Measurements from ENCODE around the gene CAMTA1. TPM values are rescaled to one million over a fixed set of nuclear protein-coding genes. Genes with fewer than 3 reads are reported as not detected.

The CAMTA1 gene
- total RNA-seq, 3 donors from 2014 or later, result 73.4 to 114 (median 82.6) TPM

GRCh38 chr1:7781501-7781900 is 996.2 kb downstream of the CAMTA1 start:
- H3K4me1 ChIP-seq (ENCODE audit: low read depth), result no peaks in the 10 kb centered on the region
- H3K4me3 ChIP-seq, result no peak overlapping the region
- no peak for TF ChIP-seq CTCF (IDR thresholded peaks at IDR 0.05)
- no peak for ATAC-seq
- no peaks in the 10 kb centered on the region for H3K36me3 ChIP-seq (ENCODE audit: low read depth)
- DNase-seq, result no peak
- H3K9me3 ChIP-seq, result no peaks in the 10 kb centered on the region
- intact Hi-C loops (cut with DNase I, micrococcal nuclease), result no loop called here

GRCh38 chr1:7781923-7782495 is 996.8 kb downstream of the CAMTA1 start:
- no peaks in the 10 kb centered on the region for H3K9me3 ChIP-seq
- peak; percentile 20 for ATAC-seq
- TF ChIP-seq CTCF (IDR thresholded peaks at IDR 0.05), result no peak
- DNase-seq, result peak; percentile 29 to 74 (median 53)
- intact Hi-C loops (cut with DNase I, micrococcal nuclease), result no loop called here
- H3K36me3 ChIP-seq (ENCODE audit: low read depth), result no peaks in the 10 kb centered on the region
- H3K4me3 ChIP-seq, result no peak overlapping the region
- no peaks in the 10 kb centered on the region for H3K4me1 ChIP-seq (ENCODE audit: low read depth)

GRCh38 chr1:7783178-7783711 is 998.0 kb downstream of the CAMTA1 start:
- DNase-seq (peak; percentile 63 to 83 (median 80)), ATAC-seq (peak; percentile 62)
- H3K9me3 ChIP-seq, result no peaks in the 10 kb centered on the region
- no peak overlapping the region for H3K4me3 ChIP-seq
- no peaks in the 10 kb centered on the region for H3K36me3 ChIP-seq (ENCODE audit: low read depth)
- no peaks in the 10 kb centered on the region for H3K4me1 ChIP-seq (ENCODE audit: low read depth)
- TF ChIP-seq CTCF (IDR thresholded peaks at IDR 0.05), result no peak
- intact Hi-C loops (cut with DNase I, micrococcal nuclease), result no loop called here

GRCh38 chr1:7783826-7784491 is 998.7 kb downstream of the CAMTA1 start, which contains the start of gene PER3:
PER3 (plus strand) TSS chr1:7784291; CDS start chr1:7784878, 587 bp downstream.
- intact Hi-C loops (cut with DNase I, micrococcal nuclease), result no loop called here
- TF ChIP-seq CTCF (IDR thresholded peaks at IDR 0.05), result peak; percentile 10
- DNase-seq (peak; percentile 95 to 98 (median 97)), ATAC-seq (peak; percentile 93)
- no peaks in the 10 kb centered on the region for H3K4me1 ChIP-seq (ENCODE audit: low read depth)
- H3K4me3 ChIP-seq, result no peak within 1 kb of the TSS
- H3K9me3 ChIP-seq, result no peaks in the 10 kb centered on the region
- no peaks in the 10 kb centered on the region for H3K36me3 ChIP-seq (ENCODE audit: low read depth)

GRCh38 chr1:7784492-7785071 is 999.3 kb downstream of the CAMTA1 start:
- DNase-seq (peak in 2 of 3 donors; percentile 38 to 68), ATAC-seq (no peak)
- Histone ChIP-seq H3K4me1 (ENCODE audit: low read depth) (no peaks in the 10 kb centered on the region), H3K36me3 (ENCODE audit: low read depth) (no peaks in the 10 kb centered on the region), H3K4me3 (no peak overlapping the region), H3K9me3 (no peaks in the 10 kb centered on the region)
- no peak for TF ChIP-seq CTCF (IDR thresholded peaks at IDR 0.05)
- intact Hi-C loops (cut with DNase I, micrococcal nuclease), result no loop called here

Measured in mucosa of descending colon (tissue), 3 donors.